Left forelimb (tissue), 1 donor: ENCODE results near the gene KCNJ11.
"Not testable (repeated sequence)": the region's sequence is repeated elsewhere in the genome, so short reads cannot be mapped to it uniquely, and the experiment has no call there.

Source experiments
- DNase-seq: peaks from one replicate; pipeline ENCODE4 v3.0.0-alpha.2; 2018; ENCODE audit warnings: low spot score

Gene KCNJ11

GRCh38 chr11:17388609-17389210 is at the start of gene KCNJ11:
Gene KCNJ11, minus strand, starts transcription at chr11:17388659. Its CDS starts 568 bp downstream, at chr11:17388091.
- DNase-seq = no peak

GRCh38 chr11:17437366-17437765 is 48.9 kb upstream of the KCNJ11 start:
- no peak for DNase-seq

- no peak for DNase-seq
Observed at GRCh38 chr11:17434108-17434507, 45.6 kb upstream of the KCNJ11 start.

- DNase-seq = no peak
Observed at GRCh38 chr11:17432002-17432401, 43.5 kb upstream of the KCNJ11 start.

- no peak for DNase-seq
Observed at GRCh38 chr11:17431139-17431538, 42.7 kb upstream of the KCNJ11 start.

GRCh38 chr11:17430616-17431015 is 42.2 kb upstream of the KCNJ11 start:
- DNase-seq = no peak

GRCh38 chr11:17428925-17429324 is 40.5 kb upstream of the KCNJ11 start:
- DNase-seq = no peak

- no peak for DNase-seq
Observed at GRCh38 chr11:17428261-17428660, 39.8 kb upstream of the KCNJ11 start.

GRCh38 chr11:17426233-17426632 is 37.8 kb upstream of the KCNJ11 start:
- DNase-seq = not testable (repeated sequence)

- no peak for DNase-seq
Observed at GRCh38 chr11:17423533-17424310, 35.3 kb upstream of the KCNJ11 start.

DNA sequence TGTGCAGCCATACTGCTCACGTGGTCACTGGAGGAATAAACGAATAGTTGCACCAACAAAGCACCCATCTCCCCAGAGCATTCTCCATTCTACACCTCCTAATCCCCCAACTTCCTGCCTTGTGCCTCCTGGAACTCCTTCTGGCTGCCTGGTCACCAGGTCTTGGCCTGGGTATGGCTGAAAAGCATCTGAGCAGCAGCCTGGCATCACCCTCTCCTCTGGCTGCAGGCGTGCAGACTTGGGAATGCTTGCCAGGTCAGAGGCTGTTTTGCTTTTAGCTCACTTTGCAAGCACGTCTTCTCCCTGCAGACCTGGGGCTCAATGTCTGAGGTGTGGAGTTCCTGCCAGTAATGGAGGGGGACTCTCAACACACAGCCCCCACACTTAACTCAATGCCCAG is 33.3 kb upstream of the KCNJ11 start:
- no peak for DNase-seq

- no peak for DNase-seq
Observed at GRCh38 chr11:17418444-17419081, 30.1 kb upstream of the KCNJ11 start.

DNA sequence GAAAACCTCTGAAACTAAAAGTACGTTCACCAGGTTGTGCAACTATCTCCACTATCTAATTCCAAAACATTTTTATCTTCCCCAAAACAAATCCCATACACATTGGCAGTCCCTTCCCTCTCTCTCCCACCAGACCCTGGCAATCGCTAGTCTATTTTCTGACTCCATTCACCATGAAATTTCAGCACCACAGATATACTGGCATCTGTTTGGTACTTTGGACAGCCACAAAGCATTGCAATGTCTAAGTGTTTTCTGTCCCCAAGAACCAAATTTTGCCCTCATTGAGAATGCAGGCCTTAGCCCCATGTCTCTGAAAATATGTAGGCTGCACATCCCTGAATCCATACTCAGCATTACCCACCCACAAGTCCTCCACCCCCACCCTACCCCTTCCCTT is 28.0 kb upstream of the KCNJ11 start:
- DNase-seq = no peak

- DNase-seq = no peak
Observed at GRCh38 chr11:17415523-17416104, 27.2 kb upstream of the KCNJ11 start.

- DNase-seq = no peak
Observed at GRCh38 chr11:17414992-17415391, 26.5 kb upstream of the KCNJ11 start.

DNA sequence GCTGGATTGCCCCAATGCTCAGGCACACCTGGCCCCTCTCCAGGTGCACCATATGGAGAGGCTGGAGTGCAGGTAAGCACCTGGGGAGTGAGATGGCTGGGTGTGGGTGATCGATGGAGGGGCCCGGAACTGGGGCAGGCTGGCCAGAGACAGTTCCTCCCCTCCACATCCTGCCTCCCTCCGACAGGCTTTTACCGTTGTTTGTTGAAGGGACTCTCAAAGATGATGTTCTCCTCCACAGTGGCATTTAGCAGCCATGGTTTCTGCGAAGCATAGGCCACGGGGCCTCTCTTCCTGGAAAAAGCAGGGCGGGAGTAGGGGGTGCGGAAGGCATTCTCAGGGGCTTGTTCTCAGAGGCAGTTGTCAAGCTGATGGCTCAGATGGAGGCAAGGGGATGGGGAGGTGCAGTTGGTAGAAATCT is 25.9 kb upstream of the KCNJ11 start:
- DNase-seq = no peak

DNA sequence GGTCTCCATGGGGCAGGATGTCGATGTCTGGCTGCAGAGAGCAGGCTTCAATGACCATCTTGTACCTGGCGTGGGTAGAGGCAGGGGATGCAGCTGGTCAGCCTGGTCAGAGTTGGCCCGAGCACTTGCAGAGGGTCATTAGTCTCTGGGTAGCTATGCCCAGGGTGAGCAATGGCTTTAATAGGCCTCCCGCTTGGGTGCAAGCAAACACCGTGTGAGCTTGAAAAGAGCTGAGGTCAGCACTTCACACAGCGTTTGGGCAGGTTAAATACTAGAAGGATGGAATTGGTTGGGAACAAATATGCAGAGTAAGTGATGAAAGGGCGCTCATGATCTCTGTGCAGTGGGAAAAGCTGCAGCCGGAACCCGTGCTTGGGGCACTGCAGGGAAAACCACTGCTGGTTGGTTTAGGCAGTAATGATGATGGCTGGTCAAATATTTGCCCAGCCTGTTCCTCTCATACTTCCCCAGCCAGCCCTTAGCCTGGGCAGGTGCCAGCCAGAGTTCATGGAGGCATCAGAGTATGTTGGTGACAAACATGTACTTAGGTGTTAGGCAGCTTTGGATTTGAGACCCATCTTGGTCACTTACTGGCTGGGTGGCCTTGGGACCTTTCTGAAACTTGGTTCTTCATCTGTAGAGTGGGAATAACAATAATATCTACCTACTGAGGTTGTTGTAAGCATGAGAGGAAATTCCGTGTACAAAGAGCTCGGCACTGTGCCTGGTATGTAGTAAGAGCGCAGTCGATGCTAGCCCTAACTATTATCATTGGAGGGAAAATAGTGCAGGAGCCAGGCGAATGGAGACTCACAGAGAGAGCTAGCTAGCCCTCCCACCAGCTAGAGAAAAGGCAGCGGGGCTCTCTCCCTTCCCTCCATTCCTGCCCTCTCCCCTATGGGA is 25.2 kb upstream of the KCNJ11 start:
- no peak for DNase-seq

DNA sequence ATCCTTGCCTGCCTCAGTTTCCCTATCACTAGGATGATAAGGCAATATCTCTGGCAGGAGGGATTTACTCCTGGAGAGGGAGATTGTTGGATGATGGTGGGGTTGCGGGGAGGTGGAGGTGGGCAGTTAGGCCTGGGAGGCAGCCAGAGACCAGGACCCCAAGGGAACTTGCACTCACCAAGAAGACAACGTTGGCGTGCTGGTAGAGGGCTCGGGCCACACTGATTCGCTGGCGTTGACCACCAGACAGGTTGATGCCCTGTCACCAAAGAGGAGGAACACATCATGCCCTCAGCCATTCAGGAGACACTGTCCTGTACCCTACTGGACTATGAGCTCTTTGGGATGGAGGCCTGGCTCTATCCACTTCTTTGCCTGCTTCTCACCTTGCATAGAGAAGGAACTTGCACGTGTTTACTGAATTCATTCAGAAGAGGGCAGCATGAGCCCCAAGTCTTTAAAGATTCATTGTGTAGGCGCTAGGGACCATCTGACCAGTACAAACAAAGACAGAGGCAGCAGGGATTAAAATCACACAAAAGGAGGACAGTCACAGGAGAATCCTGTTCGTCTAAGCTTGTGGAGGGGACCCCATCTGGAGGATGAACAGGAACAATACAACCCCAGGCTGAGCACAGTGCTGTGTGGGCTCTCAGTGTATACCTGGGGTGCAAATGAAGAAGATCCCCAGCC is 24.2 kb upstream of the KCNJ11 start:
- DNase-seq = no peak

- DNase-seq = no peak
Observed at GRCh38 chr11:17411418-17411817, 23.0 kb upstream of the KCNJ11 start.

DNA sequence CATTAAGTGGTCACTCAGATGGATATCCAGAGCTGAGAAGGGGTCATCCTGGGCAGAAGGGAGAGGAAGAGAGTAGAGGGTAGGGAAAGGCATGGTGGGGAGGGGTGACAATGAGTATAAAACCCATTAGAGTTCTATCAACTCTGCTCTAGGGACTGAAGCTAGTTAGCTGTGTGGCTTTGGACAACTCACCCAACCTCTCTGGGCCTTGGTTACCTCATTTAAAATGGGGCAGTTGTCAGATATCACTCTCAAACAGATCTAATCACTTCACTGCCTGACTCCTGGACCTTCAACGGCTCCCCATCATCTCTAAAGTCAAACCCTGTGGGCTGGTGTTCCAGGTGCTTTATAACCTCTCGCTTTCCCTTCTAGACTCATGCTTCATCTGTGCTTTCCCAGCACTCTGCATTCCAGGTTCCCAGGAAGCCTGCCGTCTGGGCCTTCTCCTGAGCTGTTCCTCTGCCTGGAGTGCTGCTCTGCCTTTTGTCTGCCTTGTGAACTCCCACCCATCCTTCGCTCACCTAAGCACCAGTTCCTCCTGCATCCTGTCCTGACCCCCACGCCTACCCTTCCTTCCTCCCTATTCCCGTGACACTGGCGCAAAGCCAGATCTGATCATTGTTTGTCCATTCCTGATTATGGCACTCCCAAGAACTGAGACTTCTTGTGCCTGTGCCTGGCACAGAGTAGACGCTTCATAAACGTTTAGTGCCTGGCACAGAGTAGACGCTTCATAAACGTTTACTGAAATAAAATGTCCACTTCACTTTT is 22.3 kb upstream of the KCNJ11 start:
- no peak for DNase-seq
